AG09309 (cell line): Measurements from ENCODE around the gene MIER2.

Experiments used
- DNase-seq: peaks from one replicate; pipeline ENCODE4 v3.0.0-alpha.2; 2010; ENCODE audit warnings: low read depth
- H3K4me3 ChIP-seq: 2 replicates; pipeline ENCODE4 v1.5.1; 2011; ENCODE audit warnings: mild to moderate bottlenecking, low read depth, low read length, moderate library complexity; ENCODE audit not compliant: control insufficient read depth
- CTCF ChIP-seq: IDR thresholded peaks from 2 replicates; pipeline ENCODE4 v1.5.1; 2011; ENCODE audit warnings: mild to moderate bottlenecking, low read depth, low read length, inconsistent platforms; ENCODE audit not compliant: insufficient read depth, control insufficient read depth; ENCODE audit errors: missing control alignments

The MIER2 gene

GRCh38 chr19:372306-372890 is 27.8 kb upstream of the MIER2 start:
- TF ChIP-seq CTCF, result no peak
- peak; percentile 17 for DNase-seq
- H3K4me3 ChIP-seq, result no peak overlapping the region

GRCh38 chr19:371501-372168 is 27.0 kb upstream of the MIER2 start:
- TF ChIP-seq CTCF, result no peak
- DNase-seq, result no peak

GRCh38 chr19:370641-371330 is 26.2 kb upstream of the MIER2 start:
- no peak overlapping the region for H3K4me3 ChIP-seq
- no peak for DNase-seq
- no peak for TF ChIP-seq CTCF

More at GRCh38 chr19:371501-372168, 27.0 kb upstream of the MIER2 start:
- H3K4me3 ChIP-seq, result no peak overlapping the region

GRCh38 chr19:369876-370275 is 25.3 kb upstream of the MIER2 start:
- no peak for TF ChIP-seq CTCF
- DNase-seq, result no peak
- no peak overlapping the region for H3K4me3 ChIP-seq

- H3K4me3 ChIP-seq, result no peak overlapping the region
- TF ChIP-seq CTCF, result no peak
- DNase-seq, result no peak
Measured at GRCh38 chr19:369256-369655, 24.7 kb upstream of the MIER2 start.

GRCh38 chr19:368630-369024 is 24.0 kb upstream of the MIER2 start:
- no peak for DNase-seq
- H3K4me3 ChIP-seq, result no peak overlapping the region
- TF ChIP-seq CTCF, result no peak
